ENCODE measurements around the gene STPG3. TPM values are rescaled to one million over a fixed set of nuclear protein-coding genes. Genes with fewer than 3 reads are reported as not detected.

Gene STPG3
- total and polyA plus RNA-seq, 9 of the 15 experiments (the other 6 are each of a cell fraction or from before 2014, with no cell fraction given): not detected

DNA sequence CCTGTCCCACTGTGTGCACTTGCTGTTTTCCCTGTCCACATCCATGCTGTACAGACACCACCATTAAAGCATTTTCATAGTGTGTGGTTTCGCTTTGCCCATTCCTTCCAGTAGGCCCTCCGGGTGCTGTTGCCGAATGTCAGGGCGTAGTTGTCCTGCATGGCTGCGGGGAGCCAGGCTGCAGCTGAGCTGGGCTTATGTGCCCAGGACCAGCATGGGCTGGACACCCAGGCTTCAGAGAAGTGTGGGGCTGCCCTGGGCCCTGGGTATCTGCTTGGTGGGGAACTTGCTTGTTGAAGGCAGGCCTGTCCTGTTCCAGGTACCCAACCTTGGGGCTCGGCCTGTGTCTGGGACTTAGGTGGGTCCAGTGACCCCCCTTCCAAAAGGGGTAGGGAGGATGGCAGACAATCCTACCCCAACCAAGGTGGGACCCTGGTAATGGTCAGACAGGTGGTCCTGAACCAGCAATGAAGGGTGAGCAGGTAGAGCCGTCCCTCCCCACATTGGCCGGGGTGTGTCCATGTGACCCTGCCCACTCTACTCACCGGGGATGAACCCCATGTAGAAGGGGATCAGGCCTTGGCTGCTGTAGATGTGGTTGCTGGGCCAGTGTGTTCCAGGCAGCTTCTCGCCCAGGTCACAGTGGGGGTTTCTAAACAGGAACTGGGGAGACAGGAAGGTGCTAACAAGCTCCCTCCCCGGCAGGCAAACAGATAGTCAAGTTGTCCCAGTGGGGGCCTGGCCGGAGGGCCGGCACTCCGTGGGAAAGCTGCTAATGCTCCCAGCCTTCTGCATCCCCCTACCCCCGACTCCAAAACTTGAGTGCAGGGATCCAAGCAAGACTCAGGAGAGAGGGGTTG lies 7.2 kb upstream of the STPG3 start (continued):
- TF ChIP-seq, protein P1, sequence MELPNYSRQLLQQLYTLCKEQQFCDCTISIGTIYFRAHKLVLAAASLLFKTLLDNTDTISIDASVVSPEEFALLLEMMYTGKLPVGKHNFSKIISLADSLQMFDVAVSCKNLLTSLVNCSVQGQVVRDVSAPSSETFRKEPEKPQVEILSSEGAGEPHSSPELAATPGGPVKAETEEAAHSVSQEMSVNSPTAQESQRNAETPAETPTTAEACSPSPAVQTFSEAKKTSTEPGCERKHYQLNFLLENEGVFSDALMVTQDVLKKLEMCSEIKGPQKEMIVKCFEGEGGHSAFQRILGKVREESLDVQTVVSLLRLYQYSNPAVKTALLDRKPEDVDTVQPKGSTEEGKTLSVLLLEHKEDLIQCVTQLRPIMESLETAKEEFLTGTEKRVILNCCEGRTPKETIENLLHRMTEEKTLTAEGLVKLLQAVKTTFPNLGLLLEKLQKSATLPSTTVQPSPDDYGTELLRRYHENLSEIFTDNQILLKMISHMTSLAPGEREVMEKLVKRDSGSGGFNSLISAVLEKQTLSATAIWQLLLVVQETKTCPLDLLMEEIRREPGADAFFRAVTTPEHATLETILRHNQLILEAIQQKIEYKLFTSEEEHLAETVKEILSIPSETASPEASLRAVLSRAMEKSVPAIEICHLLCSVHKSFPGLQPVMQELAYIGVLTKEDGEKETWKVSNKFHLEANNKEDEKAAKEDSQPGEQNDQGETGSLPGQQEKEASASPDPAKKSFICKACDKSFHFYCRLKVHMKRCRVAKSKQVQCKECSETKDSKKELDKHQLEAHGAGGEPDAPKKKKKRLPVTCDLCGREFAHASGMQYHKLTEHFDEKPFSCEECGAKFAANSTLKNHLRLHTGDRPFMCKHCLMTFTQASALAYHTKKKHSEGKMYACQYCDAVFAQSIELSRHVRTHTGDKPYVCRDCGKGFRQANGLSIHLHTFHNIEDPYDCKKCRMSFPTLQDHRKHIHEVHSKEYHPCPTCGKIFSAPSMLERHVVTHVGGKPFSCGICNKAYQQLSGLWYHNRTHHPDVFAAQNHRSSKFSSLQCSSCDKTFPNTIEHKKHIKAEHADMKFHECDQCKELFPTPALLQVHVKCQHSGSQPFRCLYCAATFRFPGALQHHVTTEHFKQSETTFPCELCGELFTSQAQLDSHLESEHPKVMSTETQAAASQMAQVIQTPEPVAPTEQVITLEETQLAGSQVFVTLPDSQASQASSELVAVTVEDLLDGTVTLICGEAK (IDR thresholded peaks at IDR 0.05): no peak
- TF ChIP-seq, protein P1 (CRISPR knock-in tag; IDR thresholded peaks at IDR 0.05): 0 out of 2 replicates have a peak, but pooled peaks have one; percentile 13
- no peak for TF ChIP-seq KAT2B (IDR thresholded peaks at IDR 0.05; ENCODE audit: low read depth, low read length)
- TF ChIP-seq, protein P2, sequence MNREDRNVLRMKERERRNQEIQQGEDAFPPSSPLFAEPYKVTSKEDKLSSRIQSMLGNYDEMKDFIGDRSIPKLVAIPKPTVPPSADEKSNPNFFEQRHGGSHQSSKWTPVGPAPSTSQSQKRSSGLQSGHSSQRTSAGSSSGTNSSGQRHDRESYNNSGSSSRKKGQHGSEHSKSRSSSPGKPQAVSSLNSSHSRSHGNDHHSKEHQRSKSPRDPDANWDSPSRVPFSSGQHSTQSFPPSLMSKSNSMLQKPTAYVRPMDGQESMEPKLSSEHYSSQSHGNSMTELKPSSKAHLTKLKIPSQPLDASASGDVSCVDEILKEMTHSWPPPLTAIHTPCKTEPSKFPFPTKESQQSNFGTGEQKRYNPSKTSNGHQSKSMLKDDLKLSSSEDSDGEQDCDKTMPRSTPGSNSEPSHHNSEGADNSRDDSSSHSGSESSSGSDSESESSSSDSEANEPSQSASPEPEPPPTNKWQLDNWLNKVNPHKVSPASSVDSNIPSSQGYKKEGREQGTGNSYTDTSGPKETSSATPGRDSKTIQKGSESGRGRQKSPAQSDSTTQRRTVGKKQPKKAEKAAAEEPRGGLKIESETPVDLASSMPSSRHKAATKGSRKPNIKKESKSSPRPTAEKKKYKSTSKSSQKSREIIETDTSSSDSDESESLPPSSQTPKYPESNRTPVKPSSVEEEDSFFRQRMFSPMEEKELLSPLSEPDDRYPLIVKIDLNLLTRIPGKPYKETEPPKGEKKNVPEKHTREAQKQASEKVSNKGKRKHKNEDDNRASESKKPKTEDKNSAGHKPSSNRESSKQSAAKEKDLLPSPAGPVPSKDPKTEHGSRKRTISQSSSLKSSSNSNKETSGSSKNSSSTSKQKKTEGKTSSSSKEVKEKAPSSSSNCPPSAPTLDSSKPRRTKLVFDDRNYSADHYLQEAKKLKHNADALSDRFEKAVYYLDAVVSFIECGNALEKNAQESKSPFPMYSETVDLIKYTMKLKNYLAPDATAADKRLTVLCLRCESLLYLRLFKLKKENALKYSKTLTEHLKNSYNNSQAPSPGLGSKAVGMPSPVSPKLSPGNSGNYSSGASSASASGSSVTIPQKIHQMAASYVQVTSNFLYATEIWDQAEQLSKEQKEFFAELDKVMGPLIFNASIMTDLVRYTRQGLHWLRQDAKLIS (CRISPR knock-in tag; IDR thresholded peaks at IDR 0.05): no peak
- TF ChIP-seq ZFPM2 (CRISPR knock-in tag; IDR thresholded peaks at IDR 0.05): no peak
- TF ChIP-seq, protein P3, sequence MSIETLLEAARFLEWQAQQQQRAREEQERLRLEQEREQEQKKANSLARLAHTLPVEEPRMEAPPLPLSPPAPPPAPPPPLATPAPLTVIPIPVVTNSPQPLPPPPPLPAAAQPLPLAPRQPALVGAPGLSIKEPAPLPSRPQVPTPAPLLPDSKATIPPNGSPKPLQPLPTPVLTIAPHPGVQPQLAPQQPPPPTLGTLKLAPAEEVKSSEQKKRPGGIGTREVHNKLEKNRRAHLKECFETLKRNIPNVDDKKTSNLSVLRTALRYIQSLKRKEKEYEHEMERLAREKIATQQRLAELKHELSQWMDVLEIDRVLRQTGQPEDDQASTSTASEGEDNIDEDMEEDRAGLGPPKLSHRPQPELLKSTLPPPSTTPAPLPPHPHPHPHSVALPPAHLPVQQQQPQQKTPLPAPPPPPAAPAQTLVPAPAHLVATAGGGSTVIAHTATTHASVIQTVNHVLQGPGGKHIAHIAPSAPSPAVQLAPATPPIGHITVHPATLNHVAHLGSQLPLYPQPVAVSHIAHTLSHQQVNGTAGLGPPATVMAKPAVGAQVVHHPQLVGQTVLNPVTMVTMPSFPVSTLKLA (conservative IDR thresholded peaks at IDR 0.05): no peak
- no peak for TF ChIP-seq DMBX1 (CRISPR knock-in tag; IDR thresholded peaks at IDR 0.05; ENCODE audit: borderline replicate concordance)
- no peak for TF ChIP-seq RBM14 (IDR thresholded peaks at IDR 0.05; ENCODE audit: borderline replicate concordance, insufficient read depth, low read depth, low read length)
- no peak for TF ChIP-seq PTBP1 (IDR thresholded peaks at IDR 0.05; ENCODE audit: low read depth, low read length)
- TF ChIP-seq MCM7 (IDR thresholded peaks at IDR 0.05): no peak
- TF ChIP-seq KLF13 (tag; IDR thresholded peaks at IDR 0.05; ENCODE audit: borderline replicate concordance, low read depth): no peak
- no peak for TF ChIP-seq NCOR1 (IDR thresholded peaks at IDR 0.05)
